Measurements from ENCODE around the gene NOL7.

Gene NOL7

GRCh38 chr6:13655700-13656099 is 40.6 kb downstream of the NOL7 start:
- no peak for TF ChIP-seq CTCF (conservative IDR thresholded peaks at IDR 0.05; ENCODE audit: control insufficient read depth, insufficient read depth, low read depth, low read length)

GRCh38 chr6:13660273-13660672 is 45.1 kb downstream of the NOL7 start:
- no peak for DNase-seq (ENCODE audit: low read depth)
- H3K4me3 ChIP-seq (ENCODE audit: control insufficient read depth, low read depth, low read length), result no peak overlapping the region
- no peak for TF ChIP-seq CTCF (conservative IDR thresholded peaks at IDR 0.05; ENCODE audit: control insufficient read depth, insufficient read depth, low read depth, low read length)

More at GRCh38 chr6:13655700-13656099, 40.6 kb downstream of the NOL7 start:
- H3K4me3 ChIP-seq (ENCODE audit: control insufficient read depth, low read depth, low read length), result no peak overlapping the region
- DNase-seq (ENCODE audit: low read depth), result no peak

- H3K4me3 ChIP-seq (ENCODE audit: control insufficient read depth, low read depth, low read length), result no peak overlapping the region
- no peak for DNase-seq (ENCODE audit: low read depth)
- no peak for TF ChIP-seq CTCF (conservative IDR thresholded peaks at IDR 0.05; ENCODE audit: control insufficient read depth, insufficient read depth, low read depth, low read length)
Measured at GRCh38 chr6:13660893-13661292, 45.8 kb downstream of the NOL7 start.

- DNase-seq (ENCODE audit: low read depth), result no peak
- H3K4me3 ChIP-seq (ENCODE audit: control insufficient read depth, low read depth, low read length), result no peak overlapping the region
- TF ChIP-seq CTCF (conservative IDR thresholded peaks at IDR 0.05; ENCODE audit: control insufficient read depth, insufficient read depth, low read depth, low read length), result no peak
Measured at GRCh38 chr6:13661647-13662046, 46.5 kb downstream of the NOL7 start.

GRCh38 chr6:13662651-13663334 is 47.7 kb downstream of the NOL7 start:
- no peak overlapping the region for H3K4me3 ChIP-seq (ENCODE audit: control insufficient read depth, low read depth, low read length)
- no peak for DNase-seq (ENCODE audit: low read depth)
- no peak for TF ChIP-seq CTCF (conservative IDR thresholded peaks at IDR 0.05; ENCODE audit: control insufficient read depth, insufficient read depth, low read depth, low read length)

GRCh38 chr6:13663986-13664385 is 48.9 kb downstream of the NOL7 start:
- DNase-seq (ENCODE audit: low read depth), result no peak
- TF ChIP-seq CTCF (conservative IDR thresholded peaks at IDR 0.05; ENCODE audit: control insufficient read depth, insufficient read depth, low read depth, low read length), result no peak
- no peak overlapping the region for H3K4me3 ChIP-seq (ENCODE audit: control insufficient read depth, low read depth, low read length)
